T47D (cell line): ENCODE data around the gene ABHD17A.

Experiments
- DNase-seq, 2 experiments: peaks; one replicate each; pipeline versions ENCODE4 v3.0.0 to v3.0.0-alpha.2; 2011 to 2012; ENCODE audit warnings: low read depth in 1 of 2, low spot score in 1 of 2
- JUND ChIP-seq: IDR thresholded peaks from 2 replicates; pipeline ENCODE4 v1.6.1; 2012; ENCODE audit warnings: low read depth
- in situ Hi-C: cut with HindIII; loops from 2 replicates; pipeline ENCODE4 v1.10.0; 2016; ENCODE audit warnings: low sequenced_read_pairs, low pct_unique_long_range_greater_than_20kb

The ABHD17A gene

DNA sequence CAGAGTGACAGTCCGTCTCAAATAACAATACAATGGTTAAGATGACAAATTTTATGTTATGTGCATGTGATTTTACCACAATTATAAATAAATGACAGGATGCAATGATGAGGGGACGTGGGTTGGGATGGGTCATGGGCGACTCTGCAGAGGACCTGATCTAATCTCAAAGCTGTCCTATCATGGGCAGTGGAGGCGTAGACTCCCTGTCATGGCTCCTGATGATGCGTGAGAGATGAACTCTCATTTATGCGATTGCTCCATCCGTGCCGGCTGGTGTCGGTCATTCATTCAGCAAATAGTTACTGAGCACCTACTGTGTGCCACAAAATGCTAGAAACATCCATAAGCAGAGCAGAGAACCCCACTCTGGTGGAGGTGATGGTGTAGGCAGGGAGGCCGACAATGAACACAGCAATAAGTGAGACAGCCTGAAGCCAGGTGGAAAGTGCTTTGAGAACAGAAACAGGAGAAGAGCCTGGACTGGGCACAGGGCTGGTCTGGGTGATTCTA is 35.4 kb downstream of the ABHD17A start:
- in situ Hi-C loops, result no loop called here
- no peak for TF ChIP-seq JUND
- DNase-seq, result no peak

GRCh38 chr19:1849132-1849474 is 36.2 kb downstream of the ABHD17A start:
- in situ Hi-C loops, result no loop called here

DNA sequence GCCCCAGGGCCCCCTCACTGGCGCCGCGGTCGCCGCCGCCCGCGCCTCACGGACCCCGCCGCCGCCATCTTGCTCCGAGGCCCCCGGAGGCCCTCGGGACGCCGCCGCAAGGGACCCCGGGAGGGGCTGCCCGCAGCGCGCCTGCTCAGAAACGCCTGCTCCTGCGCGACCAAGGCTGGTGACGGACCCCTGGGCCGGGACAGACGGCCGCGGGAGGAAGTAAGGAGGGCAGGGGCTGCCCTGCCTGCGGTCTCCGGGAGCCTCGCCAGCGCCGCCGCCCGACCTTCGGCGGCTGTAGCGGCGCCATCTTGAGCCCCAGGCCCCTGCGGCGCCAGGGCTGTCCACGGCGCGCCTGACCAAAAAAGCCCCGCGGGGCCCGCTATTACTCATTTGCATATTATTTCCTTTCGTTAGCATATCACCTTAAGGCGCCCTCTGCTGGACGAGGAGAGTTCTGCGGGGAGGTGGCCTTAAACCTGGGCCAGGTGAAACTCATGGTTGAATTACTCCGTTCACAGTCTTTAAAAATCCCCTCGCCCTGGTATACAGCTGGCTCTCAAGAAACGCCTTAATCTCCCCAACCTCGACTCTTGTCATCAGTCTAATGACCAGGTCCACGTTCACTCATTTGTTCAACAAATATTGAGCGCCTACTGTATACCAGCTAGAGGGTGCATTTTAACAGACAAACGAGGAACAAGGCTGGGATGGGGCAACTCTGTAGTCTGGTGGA is 36.7 kb downstream of the ABHD17A start, which contains the start of gene REXO1:
Gene REXO1 (minus strand): TSS at position 85 of the 733 bp plus-strand sequence. CDS start 125 bp downstream, outside the sequence.
- peak; percentile 66 to 95 for DNase-seq
- in situ Hi-C loops, result no loop called here
- no peak for TF ChIP-seq JUND

More at GRCh38 chr19:1849132-1849474, 36.2 kb downstream of the ABHD17A start:
- no peak for TF ChIP-seq JUND
- DNase-seq, result no peak

DNA sequence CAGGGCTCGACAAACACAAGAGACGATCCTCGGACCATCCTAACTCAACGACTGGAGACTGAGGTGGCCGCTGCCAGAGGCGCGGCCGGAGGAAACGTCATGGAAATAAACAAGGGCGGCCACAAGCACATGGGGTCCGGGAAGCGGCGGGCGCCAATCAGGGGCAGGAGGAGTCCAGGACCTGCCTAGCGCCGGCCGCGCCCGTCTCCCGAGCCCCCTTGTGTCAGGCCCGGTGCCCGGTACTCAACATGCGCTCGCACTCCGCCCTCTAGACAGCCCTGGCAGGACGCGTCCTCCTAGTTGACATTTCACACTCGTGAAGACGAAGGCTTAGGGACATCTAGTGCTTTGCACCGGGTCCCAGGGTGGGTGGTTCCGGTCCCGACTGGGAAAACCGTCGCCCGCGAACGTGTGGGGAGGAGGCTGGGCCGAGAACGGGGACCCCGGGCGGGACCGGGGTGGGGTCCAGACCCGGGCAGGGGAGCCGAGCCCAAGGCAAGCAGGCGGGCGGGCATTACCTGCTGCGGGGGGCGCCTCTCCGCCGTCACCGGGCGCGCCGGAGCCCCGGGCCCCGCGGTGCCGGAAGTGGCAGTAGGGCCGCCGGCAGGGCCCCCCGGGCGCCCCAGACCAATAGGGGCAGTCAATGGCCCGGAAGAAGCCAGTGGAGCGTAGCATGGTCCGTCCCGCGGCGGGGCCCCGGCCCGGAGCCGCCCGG is 37.5 kb downstream of the ABHD17A start:
- DNase-seq, result no peak
- TF ChIP-seq JUND, result no peak
- in situ Hi-C loops, result no loop called here

GRCh38 chr19:1847348-1847683 is 38.0 kb downstream of the ABHD17A start:
- TF ChIP-seq JUND, result no peak
- in situ Hi-C loops, result no loop called here
- no peak for DNase-seq

DNA sequence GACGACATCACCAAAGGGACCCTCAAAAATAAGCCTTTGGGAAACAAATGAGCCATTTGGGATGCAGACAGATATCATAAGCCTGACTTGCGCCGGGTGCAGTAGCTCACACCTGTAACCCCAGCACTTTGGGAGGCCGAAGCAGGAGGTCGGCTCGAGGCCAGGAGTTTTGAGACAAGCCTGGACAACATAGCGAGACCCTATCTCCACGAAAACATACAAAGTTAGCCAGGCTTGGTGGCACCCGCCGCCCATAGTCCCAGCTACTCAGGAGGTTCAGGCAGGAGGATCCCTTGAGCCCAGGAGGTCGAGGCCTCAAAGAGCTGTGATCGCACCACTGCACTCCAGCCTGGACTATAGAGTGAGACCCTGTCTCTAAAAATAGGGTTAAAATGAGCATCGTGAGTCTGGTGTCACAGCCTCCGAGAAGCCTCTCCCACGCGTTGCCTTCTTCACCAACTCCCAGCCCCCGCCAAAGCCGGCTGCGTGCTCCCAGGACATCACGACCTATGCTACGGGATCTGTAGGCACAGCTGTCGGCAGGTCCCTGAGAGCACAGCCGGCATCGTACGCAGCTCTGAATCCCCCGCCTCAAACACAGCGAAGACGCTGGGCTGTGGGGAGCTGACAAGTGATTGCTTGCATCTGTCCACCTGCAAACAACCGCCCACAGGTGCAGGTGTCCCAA is 38.6 kb downstream of the ABHD17A start:
- no peak for TF ChIP-seq JUND
- in situ Hi-C loops, result no loop called here
- no peak for DNase-seq

DNA sequence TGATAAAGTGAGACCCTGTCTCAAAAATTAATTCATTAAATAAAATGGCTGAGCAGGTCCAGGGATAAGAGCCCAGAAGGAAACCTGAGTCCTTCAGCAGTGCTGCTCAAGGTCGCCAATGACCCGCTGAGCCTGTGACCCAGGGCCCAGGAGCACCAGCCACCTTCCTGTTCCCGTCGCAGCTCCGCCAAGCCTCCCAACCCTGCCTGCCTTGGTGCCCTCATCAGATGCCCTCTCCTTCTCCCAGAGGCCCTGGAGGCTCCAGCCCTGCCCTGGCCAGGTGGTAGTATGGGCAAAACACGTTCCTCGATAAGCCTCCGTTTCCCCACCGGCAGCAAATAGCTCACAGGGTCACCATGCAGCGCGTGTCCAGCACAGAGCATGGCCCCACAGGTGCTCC is 39.7 kb downstream of the ABHD17A start:
- no peak for TF ChIP-seq JUND
- no peak for DNase-seq
- in situ Hi-C loops, result no loop called here

DNA sequence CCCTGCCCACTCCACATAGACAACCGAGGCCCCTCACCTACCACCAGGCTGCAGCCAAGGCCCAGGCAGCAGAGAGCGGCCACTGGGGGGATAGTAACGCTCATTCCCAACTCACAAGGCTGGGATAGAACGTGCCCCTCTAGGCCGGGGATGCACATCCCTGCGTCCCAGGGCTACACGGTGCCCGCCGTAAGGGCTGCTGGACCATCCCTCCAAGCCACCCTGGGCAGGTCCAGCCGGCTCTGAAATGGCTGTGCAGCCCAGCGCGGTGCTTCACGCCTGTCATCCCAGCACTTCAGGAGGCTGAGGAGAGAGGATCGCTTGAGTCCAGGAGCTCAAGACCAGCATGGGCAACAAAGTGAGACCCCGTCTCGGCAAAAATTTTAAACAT is 40.2 kb downstream of the ABHD17A start:
- in situ Hi-C loops, result no loop called here
- TF ChIP-seq JUND, result no peak
- DNase-seq, result no peak

GRCh38 chr19:1844513-1845124 is 40.7 kb downstream of the ABHD17A start:
- no peak for TF ChIP-seq JUND
- no peak for DNase-seq
- in situ Hi-C loops, result no loop called here

DNA sequence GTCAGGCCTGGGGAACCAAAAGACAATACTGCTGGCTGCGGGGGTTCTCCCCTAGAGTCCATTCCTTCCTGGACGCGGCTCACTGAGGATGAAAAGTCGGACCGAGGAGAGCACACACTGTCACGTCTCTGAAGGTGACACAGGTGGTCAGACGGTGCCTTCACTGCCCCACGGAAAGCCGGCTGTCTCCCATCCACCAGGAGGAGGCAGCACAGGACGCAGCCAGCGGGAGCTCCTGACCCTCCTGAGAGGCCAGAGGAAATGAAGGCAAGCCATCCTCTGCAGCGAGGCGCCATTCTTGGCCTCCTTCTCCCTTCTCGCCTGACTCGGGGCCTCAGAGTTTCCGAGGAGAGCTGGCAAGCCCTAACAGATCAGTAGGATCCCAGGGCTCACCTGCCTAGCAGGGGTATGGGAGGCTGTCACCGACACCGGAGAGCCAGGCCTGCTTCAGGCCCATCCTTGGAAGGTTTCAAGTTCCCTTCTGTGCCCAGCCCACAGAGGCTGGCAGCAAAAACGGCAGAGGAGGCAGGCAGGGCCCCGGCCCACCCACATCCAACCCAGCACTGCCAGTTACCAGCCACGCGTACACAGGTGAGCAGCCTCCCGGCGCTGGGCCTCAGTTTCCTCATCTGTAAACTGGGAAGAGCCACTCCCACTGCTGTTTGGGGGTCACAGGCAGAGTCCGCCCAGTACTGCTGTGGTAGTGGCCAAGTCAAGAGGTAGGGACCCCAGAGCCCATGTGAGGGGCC is 41.5 kb downstream of the ABHD17A start:
- no peak for DNase-seq
- TF ChIP-seq JUND, result no peak
- in situ Hi-C loops, result no loop called here

- in situ Hi-C loops, result no loop called here
- no peak for DNase-seq
- no peak for TF ChIP-seq JUND
Measured at GRCh38 chr19:1843116-1843515, 42.2 kb downstream of the ABHD17A start.
